ENCODE data around the gene XPOT.

DNA sequence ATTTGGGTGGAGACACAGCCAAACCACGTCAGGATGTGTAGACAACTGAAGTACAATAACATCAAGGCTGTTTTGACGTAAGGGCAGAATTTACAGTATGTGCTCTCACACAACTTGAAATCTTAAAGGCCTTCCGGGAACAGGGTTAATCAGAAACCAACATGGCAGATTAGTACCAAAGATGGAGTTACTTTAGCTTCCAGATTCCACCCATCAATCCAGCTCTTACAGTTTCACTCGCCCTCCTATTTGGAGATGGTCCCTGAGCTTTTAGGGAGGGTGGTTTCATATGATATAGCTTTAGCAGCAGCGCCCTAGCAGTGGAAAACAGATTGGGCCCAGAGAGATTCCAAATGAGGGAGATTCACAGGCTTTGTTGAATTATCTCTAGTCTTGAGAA lies 2.0 kb upstream of the XPOT start:
- TF ChIP-seq EP300 (IDR thresholded peaks at IDR 0.05; ENCODE audit: borderline replicate concordance), result no peak
- TF ChIP-seq, protein P1, sequence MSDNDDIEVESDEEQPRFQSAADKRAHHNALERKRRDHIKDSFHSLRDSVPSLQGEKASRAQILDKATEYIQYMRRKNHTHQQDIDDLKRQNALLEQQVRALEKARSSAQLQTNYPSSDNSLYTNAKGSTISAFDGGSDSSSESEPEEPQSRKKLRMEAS (IDR thresholded peaks at IDR 0.05), result no peak
- TF ChIP-seq RAD21 (IDR thresholded peaks at IDR 0.05; ENCODE audit: low read depth), result no peak
- no peak for TF ChIP-seq FOXM1 (IDR thresholded peaks at IDR 0.05; ENCODE audit: borderline replicate concordance, low read depth)
- no peak for TF ChIP-seq EGR1 (IDR thresholded peaks at IDR 0.05)

All from Ishikawa (cell line).